Erythroblast (primary cell): ENCODE results near the gene KMT2C.

Source experiments
- GATA1 ChIP-seq: IDR thresholded peaks from 2 replicates; pipeline ENCODE4 v1.6.1; 2011; ENCODE audit warnings: low read depth, mild to moderate bottlenecking, control low read depth, low read length, moderate library complexity
- POLR2A ChIP-seq: IDR thresholded peaks from 2 replicates; pipeline ENCODE4 v1.6.1; 2011; ENCODE audit warnings: mild to moderate bottlenecking, low read length

GRCh38 chr7:152142976-152143595 is 292.7 kb downstream of the KMT2C start:
- no peak for TF ChIP-seq POLR2A
- TF ChIP-seq GATA1: no peak
